ENCODE results near the gene FUBP1. TPM values are rescaled to one million over a fixed set of nuclear protein-coding genes. Genes with fewer than 3 reads are reported as not detected.

The FUBP1 gene
- total and polyA plus RNA-seq, 9 of the 15 experiments (the other 6 are each of a cell fraction or from before 2014, with no cell fraction given), result 104 to 294 (median 213) TPM

GRCh38 chr1:77978969-77979876, at the start of gene FUBP1 (continued):
- peak; percentile 92 for TF ChIP-seq KDM5B (IDR thresholded peaks at IDR 0.05; ENCODE audit: insufficient replicate concordance, low read depth, low read length)
- peak; percentile 10; the same call in 1 of the 2 replicates for TF ChIP-seq ZNF316 (IDR thresholded peaks at IDR 0.05)
- TF ChIP-seq NFRKB (IDR thresholded peaks at IDR 0.05; ENCODE audit: low read depth), result peak; percentile 97
- peak; percentile 50; the same call in 1 of the 2 replicates for TF ChIP-seq MYNN (IDR thresholded peaks at IDR 0.05)
- TF ChIP-seq MYNN (CRISPR knock-in tag; IDR thresholded peaks at IDR 0.05), result no peak
- peak; percentile 84 for TF ChIP-seq ATF7 (IDR thresholded peaks at IDR 0.05)
- TF ChIP-seq HES1 (IDR thresholded peaks at IDR 0.05; ENCODE audit: low read depth), result no peak
- peak in 1 of 2 experiments; percentile 82; a peak in 2 of 4 replicates for TF ChIP-seq UBTF (IDR thresholded peaks at IDR 0.05; ENCODE audit: borderline replicate concordance in 1 of 2, low read depth in 2 of 2, low read length in 2 of 2)
- no peak for TF ChIP-seq NCOA4 (IDR thresholded peaks at IDR 0.05; ENCODE audit: partially characterized antibody)
- TF ChIP-seq HLTF (IDR thresholded peaks at IDR 0.05), result peak; percentile 70; the same call in 1 of the 2 replicates
- TF ChIP-seq KLF1 (tag; IDR thresholded peaks at IDR 0.05), result peak; percentile 38; the same call in 1 of the 2 replicates
- peak in 1 of 2 experiments; percentile 51; a peak in 1 of 3 replicates for TF ChIP-seq CBX3 (IDR thresholded peaks at IDR 0.05; ENCODE audit: borderline replicate concordance in 1 of 2, low read length in 2 of 2)
- no peak for TF ChIP-seq TCF3 (CRISPR knock-in tag; IDR thresholded peaks at IDR 0.05)
- TF ChIP-seq CCNT2 (IDR thresholded peaks at IDR 0.05; ENCODE audit: borderline replicate concordance, extremely low read depth, insufficient read length, low read depth, low read length), result peak; percentile 53
- 0 out of 2 replicates have a peak, but pooled peaks have one; percentile 55 for TF ChIP-seq ZBTB26 (CRISPR knock-in tag; IDR thresholded peaks at IDR 0.05)
- no peak for TF ChIP-seq BRF2 (IDR thresholded peaks at IDR 0.05; ENCODE audit: borderline replicate concordance, insufficient read depth, insufficient read length)
- TF ChIP-seq ZNF239 (CRISPR knock-in tag; IDR thresholded peaks at IDR 0.05), result no peak
- TF ChIP-seq POLR2B (IDR thresholded peaks at IDR 0.05; ENCODE audit: low read depth, partially characterized antibody), result peak; percentile 96
- TF ChIP-seq KLF13 (tag; IDR thresholded peaks at IDR 0.05; ENCODE audit: borderline replicate concordance, low read depth), result peak; percentile 52; the same call in 1 of the 2 replicates
- no peak for TF ChIP-seq ZNF124 (CRISPR knock-in tag; IDR thresholded peaks at IDR 0.05)
- 0 out of 2 replicates have a peak, but pooled peaks have one; percentile 48 for TF ChIP-seq NFATC3 (IDR thresholded peaks at IDR 0.05)
- TF ChIP-seq STAT5A (IDR thresholded peaks at IDR 0.05; ENCODE audit: borderline replicate concordance, low read length), result peak; percentile 11; the same call in 1 of the 2 replicates
- peak in 1 of 2 experiments; percentile 39; a peak in 1 of 4 replicates for TF ChIP-seq TRIM24 (IDR thresholded peaks at IDR 0.05)
